ACHN (cell line): ENCODE data around the gene ARL15.

ENCODE experiments used
- DNase-seq: peaks from one replicate; pipeline ENCODE4 v3.0.0-alpha.2; 2015
- in situ Hi-C: cut with HindIII; loops from 2 replicates; pipeline ENCODE4 v1.10.0; 2017; ENCODE audit warnings: low sequenced_read_pairs, low pct_ligation_motif_present, low pct_unique_long_range_greater_than_20kb

ARL15 gene

GRCh38 chr5:53944981-53945380, 365.4 kb downstream of the ARL15 start:
- in situ Hi-C loops = no loop called here
- DNase-seq = peak; percentile 21

- in situ Hi-C loops = no loop called here
- DNase-seq = no peak
Observed at GRCh38 chr5:53943938-53944337, 366.4 kb downstream of the ARL15 start.

- DNase-seq = no peak
- in situ Hi-C loops = no loop called here
Observed at GRCh38 chr5:53942724-53943123, 367.6 kb downstream of the ARL15 start.

- no peak for DNase-seq
- in situ Hi-C loops = no loop called here
Observed at GRCh38 chr5:53940921-53941320, 369.5 kb downstream of the ARL15 start.

GRCh38 chr5:53937467-53937866, 372.9 kb downstream of the ARL15 start:
- in situ Hi-C loops = no loop called here
- no peak for DNase-seq

GRCh38 chr5:53936481-53937352, 373.7 kb downstream of the ARL15 start:
- in situ Hi-C loops = no loop called here

GRCh38 chr5:53934151-53934820, 376.1 kb downstream of the ARL15 start:
- no peak for DNase-seq
- in situ Hi-C loops = no loop called here

More at GRCh38 chr5:53936481-53937352, 373.7 kb downstream of the ARL15 start:
- no peak for DNase-seq

- no peak for DNase-seq
- in situ Hi-C loops = no loop called here
Observed at GRCh38 chr5:53932351-53932750, 378.0 kb downstream of the ARL15 start.

GRCh38 chr5:53930457-53930856, 379.9 kb downstream of the ARL15 start:
- no peak for DNase-seq
- in situ Hi-C loops = no loop called here

GRCh38 chr5:53929570-53929969, 380.8 kb downstream of the ARL15 start:
- in situ Hi-C loops = no loop called here
- no peak for DNase-seq

GRCh38 chr5:53929152-53929551, 381.2 kb downstream of the ARL15 start:
- DNase-seq = no peak
- in situ Hi-C loops = no loop called here

GRCh38 chr5:53928641-53929040, 381.7 kb downstream of the ARL15 start:
- in situ Hi-C loops = no loop called here
- DNase-seq = no peak

GRCh38 chr5:53927668-53928247, 382.6 kb downstream of the ARL15 start:
- DNase-seq = no peak
- in situ Hi-C loops = no loop called here

GRCh38 chr5:53926026-53926425, 384.3 kb downstream of the ARL15 start:
- in situ Hi-C loops = no loop called here
- DNase-seq = no peak

- no peak for DNase-seq
- in situ Hi-C loops = no loop called here
Observed at GRCh38 chr5:53924392-53924791, 386.0 kb downstream of the ARL15 start.

- in situ Hi-C loops = no loop called here
- no peak for DNase-seq
Observed at GRCh38 chr5:53923961-53924360, 386.4 kb downstream of the ARL15 start.

GRCh38 chr5:53922508-53923498, 387.6 kb downstream of the ARL15 start:
- in situ Hi-C loops = no loop called here
- DNase-seq = no peak

GRCh38 chr5:53917826-53918225, 392.5 kb downstream of the ARL15 start:
- in situ Hi-C loops = no loop called here
- no peak for DNase-seq
